GDM1 (cell line): Measurements from ENCODE around the gene RAB36.

ENCODE experiments used
- DNase-seq: peaks from one replicate; lab custom pipeline; 2025; lab: John Stamatoyannopoulos, UW

RAB36 gene

GRCh38 chr22:23108249-23109078 lies 36.8 kb upstream of the RAB36 start:
- DNase-seq, result no peak

DNA sequence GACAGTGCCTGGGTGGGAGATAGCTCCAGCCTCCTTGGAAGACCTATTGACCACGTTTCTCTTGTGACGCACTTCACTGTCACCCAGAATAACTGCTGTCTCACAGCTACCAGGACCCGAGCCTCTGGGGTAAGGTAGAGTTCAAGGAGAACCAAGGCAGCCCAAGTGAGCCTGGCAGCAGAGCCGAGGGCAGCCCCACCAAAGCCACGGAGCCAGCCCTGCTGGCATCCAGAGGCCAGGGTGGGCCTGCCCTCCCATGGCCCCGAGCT lies 36.3 kb upstream of the RAB36 start:
- no peak for DNase-seq

- DNase-seq, result no peak
These were observed 35.8 kb upstream of the RAB36 start for GRCh38 chr22:23109441-23109978.

DNA sequence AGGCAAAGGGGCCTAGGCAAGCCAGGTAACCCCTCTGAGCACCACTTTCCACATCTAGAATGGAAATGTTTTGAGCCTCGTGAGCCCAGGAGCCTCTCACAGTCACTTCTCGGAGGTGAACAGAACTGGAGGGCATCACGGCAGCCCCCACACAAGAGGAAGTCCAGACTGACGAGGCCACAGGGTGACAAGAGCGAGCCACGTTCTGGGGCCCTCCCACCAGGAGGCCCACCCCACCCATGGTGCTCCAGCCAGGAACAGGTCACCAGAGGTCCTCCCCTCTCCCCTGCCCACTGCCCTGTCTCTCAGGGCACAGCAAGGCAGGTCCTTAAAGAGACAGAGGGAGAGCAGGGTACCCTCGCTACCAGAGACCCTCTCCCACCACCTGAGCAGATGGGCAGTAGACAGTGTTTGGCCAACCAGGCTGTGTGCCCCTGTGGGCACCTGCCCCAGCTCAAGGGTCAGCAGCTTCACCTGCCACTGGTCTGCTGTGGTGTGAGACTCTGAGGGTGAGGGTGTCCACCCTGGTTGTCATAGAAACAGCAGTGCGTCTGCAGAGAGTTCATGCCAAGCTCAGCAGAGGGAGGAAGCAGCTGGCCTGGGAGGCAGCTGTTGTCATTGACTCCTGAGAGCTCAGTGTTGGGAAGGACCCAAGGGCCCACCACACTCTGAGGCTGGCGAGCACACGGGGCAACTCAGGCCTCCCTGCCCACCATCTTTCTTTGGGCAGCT lies 34.9 kb upstream of the RAB36 start:
- DNase-seq, result no peak

GRCh38 chr22:23110922-23111527 lies 34.3 kb upstream of the RAB36 start:
- DNase-seq, result no peak

DNA sequence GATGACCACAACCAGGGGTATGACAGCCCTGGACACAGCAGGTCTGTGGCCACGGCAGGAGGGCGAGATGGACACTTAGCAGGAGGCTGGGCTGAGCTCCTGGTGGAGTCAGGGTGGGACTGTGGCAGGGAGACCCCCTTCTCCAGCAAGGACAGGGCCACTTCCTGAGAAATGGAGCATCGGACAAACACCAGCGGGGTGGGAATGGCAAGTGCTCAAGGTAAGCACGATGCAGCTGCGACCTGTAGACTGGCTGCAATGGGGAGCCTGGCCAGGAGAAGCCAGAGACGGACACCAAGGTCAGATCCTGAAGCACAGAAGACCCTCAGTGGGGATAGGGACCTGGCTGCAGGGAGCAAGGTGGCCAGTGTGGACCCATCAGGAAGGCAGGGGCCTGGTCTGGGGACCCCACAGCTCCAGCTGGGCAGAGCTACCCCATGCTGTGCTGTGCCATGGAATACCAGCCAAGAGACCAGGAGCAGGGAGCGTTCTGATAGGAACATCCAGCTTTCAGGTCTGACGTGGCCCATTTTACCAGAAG lies 32.7 kb upstream of the RAB36 start:
- DNase-seq, result no peak

DNA sequence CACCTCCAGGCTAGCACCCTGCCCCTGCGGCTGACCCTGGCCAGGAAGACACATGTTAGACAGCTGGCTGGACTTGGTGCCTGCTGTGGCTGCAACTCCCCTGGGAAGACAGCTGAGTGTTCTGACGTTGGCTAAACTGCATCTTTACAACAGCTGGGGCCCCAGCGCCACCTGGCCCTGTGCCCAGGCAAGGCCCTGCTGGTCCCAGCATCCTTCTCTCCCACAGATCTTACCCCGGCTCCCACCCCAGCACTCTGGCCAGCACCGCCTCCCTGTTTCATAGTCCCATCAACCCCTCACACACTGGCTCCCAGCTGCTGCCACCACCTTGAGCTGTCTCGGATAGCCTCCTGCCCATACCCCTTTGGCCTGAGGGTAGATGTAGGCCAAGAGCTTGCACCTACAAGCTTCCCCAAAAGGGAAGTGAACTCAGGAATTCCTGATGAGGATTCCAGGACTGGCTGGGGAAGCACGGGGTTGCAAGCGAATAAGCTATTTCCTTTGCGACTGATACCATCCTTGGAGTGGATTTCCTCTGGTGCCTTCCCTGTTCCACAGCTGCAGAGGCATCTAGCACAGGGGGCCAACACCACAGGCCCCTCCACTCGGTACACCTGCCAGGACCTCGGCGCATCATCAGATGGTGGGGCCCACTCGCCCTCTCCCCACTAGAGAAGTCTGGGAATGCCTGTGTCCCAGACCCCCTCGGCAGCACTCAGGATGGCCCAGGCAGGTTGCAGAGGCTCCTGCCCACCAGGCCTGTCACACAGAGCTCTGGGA lies 32.0 kb upstream of the RAB36 start:
- no peak for DNase-seq

DNA sequence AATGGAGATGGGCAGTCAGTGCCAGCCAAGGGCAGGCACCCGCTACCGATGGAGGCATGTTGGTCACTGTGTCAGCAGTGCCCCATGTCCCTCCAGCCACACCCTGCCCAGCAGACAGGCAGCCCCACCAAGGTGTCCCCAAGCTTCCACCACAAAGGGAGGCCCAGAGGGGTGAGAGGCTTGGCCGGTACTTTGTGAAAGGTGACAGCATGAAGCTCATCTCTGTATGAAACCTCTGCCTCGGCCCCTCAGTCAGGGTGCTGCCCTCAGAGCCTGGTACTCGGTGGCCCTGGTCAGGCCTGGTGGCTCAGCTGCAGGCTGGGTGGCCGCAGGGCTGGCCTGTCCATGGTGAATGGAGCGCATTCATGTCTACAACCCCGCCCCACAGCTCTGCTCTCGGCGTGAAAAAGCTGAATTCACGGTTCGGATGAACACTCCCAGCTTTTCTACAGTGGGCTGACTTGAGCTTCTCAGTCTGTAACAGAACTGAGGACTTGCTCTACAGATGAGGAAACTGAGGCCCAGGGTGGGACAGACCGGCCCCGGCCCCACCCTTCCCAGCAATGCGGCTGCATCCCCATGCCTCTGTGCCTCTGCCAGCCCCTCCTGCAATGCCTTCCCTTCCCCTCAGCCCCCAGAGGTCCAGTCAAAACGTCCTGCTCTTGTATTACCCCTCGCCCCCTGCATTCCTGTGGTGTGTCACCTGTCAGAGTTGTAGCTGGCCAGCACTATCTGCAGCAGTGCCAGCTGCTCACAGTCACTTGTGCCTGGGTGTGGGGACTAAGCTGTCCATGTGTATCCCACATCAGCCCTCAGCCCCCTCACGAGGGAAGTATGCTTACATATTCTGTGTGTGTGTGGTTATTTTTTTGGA lies 31.2 kb upstream of the RAB36 start:
- DNase-seq, result no peak

DNA sequence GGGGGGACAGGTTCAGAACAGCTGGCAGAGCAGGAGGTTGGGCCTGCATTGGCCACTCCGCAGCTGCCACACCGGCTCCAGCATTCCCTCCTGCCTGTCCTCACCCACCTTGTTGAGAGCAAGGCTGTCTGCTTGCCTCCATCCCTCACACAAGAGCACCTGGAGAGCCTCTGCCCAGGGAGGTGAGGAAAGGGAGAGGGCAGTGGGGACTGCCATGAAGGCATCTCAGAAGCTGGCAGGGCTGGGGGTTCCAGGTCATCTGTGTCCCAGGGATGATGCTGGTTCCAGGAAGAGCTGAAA lies 30.6 kb upstream of the RAB36 start:
- no peak for DNase-seq

- no peak for DNase-seq
These were observed 29.9 kb upstream of the RAB36 start for GRCh38 chr22:23115369-23115768.

GRCh38 chr22:23115825-23116494 lies 29.3 kb upstream of the RAB36 start:
- no peak for DNase-seq

- DNase-seq, result no peak
These were observed 28.6 kb upstream of the RAB36 start for GRCh38 chr22:23116506-23117263.

DNA sequence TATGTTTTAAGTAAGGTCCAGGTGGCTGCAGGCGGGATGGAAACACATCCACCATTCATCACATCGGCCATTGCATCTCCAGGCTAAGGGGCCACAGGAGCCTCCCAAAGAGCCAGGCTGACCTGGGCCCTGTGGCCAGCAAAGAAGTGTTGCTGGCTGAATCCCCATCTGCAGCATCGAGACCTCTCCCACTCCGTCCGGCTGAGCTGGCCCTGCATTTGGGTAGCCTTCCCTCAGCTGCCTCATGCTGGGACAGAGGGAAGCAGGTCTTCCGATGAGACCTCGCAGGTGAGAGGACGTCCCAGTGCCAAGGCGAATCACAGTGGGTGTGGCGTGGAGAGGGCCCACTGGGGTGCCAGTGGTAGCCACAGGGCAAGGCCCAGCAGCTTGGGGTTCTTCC lies 28.0 kb upstream of the RAB36 start:
- DNase-seq, result no peak

GRCh38 chr22:23117891-23118646 lies 27.2 kb upstream of the RAB36 start:
- no peak for DNase-seq

DNA sequence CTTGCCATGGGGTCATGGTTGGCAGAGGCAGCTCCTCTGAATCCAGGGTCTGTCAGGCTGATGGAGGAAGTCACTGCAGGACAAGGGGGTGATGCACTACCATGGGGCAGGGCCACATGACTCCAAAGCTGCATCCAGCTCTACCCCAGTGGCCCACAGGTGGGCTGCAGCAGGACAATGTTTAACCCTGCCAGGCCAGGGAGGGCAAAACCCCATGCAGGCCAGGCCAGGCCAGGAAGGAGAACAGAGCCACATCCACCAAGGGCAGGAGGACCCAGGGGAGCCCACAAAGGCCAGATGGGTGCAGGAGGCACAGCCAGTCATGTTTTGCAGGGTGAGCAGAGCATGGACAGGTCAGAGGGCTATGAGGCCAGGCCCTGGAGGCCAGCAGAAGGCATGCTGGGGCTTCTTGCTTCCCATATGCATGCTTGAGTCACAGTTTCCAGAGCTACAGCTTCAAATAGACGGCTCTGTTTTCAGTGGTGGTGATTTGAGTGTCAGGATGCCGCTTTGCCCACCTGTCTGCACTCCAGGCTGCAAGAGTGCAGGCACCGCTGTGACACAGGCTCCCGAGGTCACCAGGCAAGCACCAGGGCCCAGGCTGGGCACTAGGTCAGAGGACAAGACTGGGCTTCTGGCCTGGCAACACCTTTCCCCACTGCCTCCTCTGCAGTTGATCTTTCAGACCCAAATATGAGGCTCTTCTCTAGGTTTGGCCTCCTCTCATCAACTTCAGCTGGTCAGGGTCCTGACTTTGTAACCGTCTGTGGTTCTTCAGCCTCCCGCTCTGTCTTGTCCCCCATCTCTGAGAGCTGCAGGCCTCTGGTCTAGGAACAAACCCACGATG lies 26.4 kb upstream of the RAB36 start:
- no peak for DNase-seq

GRCh38 chr22:23119494-23120414 lies 25.5 kb upstream of the RAB36 start:
- no peak for DNase-seq

DNA sequence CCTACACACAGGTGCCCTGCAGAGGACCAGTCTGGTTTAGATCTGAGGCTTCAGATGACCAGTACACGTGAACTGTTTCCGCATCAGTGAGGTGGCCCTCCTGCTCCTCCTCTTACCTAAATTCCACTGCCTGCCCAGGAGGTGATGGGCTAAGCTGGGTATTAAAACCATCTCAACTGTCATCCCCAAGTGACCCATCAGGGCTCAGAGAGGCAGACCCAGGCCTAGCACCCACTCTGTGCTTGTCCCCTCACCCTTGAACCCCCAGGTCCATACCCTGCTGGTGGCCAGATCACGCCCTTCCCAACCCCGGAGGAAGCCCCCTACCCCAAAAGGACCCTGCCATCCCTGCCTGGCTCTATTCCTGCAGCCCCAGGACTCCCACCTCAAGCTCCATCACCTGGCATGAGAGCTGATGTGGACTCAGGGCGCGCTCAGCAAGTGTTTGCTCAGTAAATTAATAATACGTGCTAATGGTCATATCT lies 24.8 kb upstream of the RAB36 start:
- DNase-seq, result no peak
